ENCODE results near the gene MZB1. TPM values are rescaled to one million over a fixed set of nuclear protein-coding genes. Genes with fewer than 3 reads are reported as not detected.

Gene MZB1
- total RNA-seq, 1 experiment from 2014 or later: 0.52 TPM

GRCh38 chr5:139378101-139378825, 11.4 kb downstream of the MZB1 start:
- H3K27ac ChIP-seq: no peak overlapping the region
- H3K4me2 ChIP-seq: no peak overlapping the region
- no peaks in the 10 kb centered on the region for H3K36me3 ChIP-seq (ENCODE audit: low read depth)
- H3K9me3 ChIP-seq (ENCODE audit: insufficient read depth, low read depth): no peaks in the 10 kb centered on the region
- ChIA-PET POLR2A (ENCODE audit: unreplicated experiment) (no interaction called here), CTCF (interaction anchor here (0.7 kb wide), 1 partner anchor 491 kb away, joined by 4 read pairs; no protein-coding TSS in a partner anchor)
- no TSS peak for BruUV-seq (replicated peaks)
- DNase-seq: no peak
- peaks cover 32% of the 10 kb centered on the region for H3K4me1 ChIP-seq (replicated peaks; ENCODE audit: insufficient read depth)
- no peaks in the 10 kb centered on the region for H4K20me1 ChIP-seq (ENCODE audit: insufficient read depth)
- TF ChIP-seq CTCF (conservative IDR thresholded peaks at IDR 0.05): no peak
- no peak for TF ChIP-seq EZH2 (IDR thresholded peaks at IDR 0.05; ENCODE audit: low read depth)
- peaks cover 21% of the 10 kb centered on the region for H3F3A ChIP-seq (ENCODE audit: insufficient read depth, low read depth)
- H3K9me2 ChIP-seq (ENCODE audit: insufficient read depth): no peaks in the 10 kb centered on the region
- H3K79me2 ChIP-seq (ENCODE audit: low read depth): no peaks in the 10 kb centered on the region
- no peaks in the 10 kb centered on the region for H3K27me3 ChIP-seq (ENCODE audit: insufficient read depth, low read depth)
- no peak overlapping the region for H3K4me3 ChIP-seq
- H2AFZ ChIP-seq: no peak overlapping the region
- intact Hi-C loops (cut with micrococcal nuclease; ENCODE audit: unreplicated experiment): no loop called here

GRCh38 chr5:139377226-139377625, 12.5 kb downstream of the MZB1 start:
- TF ChIP-seq CTCF (conservative IDR thresholded peaks at IDR 0.05) (no peak), EZH2 (IDR thresholded peaks at IDR 0.05; ENCODE audit: low read depth) (no peak)
- Histone ChIP-seq H3K4me2 (no peak overlapping the region), H3K4me1 (replicated peaks; ENCODE audit: insufficient read depth) (peaks cover 32% of the 10 kb centered on the region), H2AFZ (no peak overlapping the region), H3K36me3 (ENCODE audit: low read depth) (no peaks in the 10 kb centered on the region), H3K79me2 (ENCODE audit: low read depth) (no peaks in the 10 kb centered on the region), H4K20me1 (ENCODE audit: insufficient read depth) (no peaks in the 10 kb centered on the region), H3K27me3 (ENCODE audit: insufficient read depth, low read depth) (no peaks in the 10 kb centered on the region), H3K9me2 (ENCODE audit: insufficient read depth) (no peaks in the 10 kb centered on the region), H3F3A (ENCODE audit: insufficient read depth, low read depth) (peaks cover 23% of the 10 kb centered on the region), H3K9me3 (ENCODE audit: insufficient read depth, low read depth) (no peaks in the 10 kb centered on the region), H3K27ac (no peak overlapping the region), H3K4me3 (no peak overlapping the region)
- DNase-seq: no peak
- intact Hi-C loops (cut with micrococcal nuclease; ENCODE audit: unreplicated experiment): no loop called here
- ChIA-PET CTCF (interaction anchor here (0.7 kb wide), 1 partner anchor 490 kb away, joined by 4 read pairs; no protein-coding TSS in a partner anchor), POLR2A (ENCODE audit: unreplicated experiment) (no interaction called here)
- BruUV-seq (replicated peaks): no TSS peak

GRCh38 chr5:139376364-139376763, 13.3 kb downstream of the MZB1 start:
- Histone ChIP-seq H2AFZ (no peak overlapping the region), H3K4me3 (no peak overlapping the region), H3K27ac (no peak overlapping the region), H3K9me3 (ENCODE audit: insufficient read depth, low read depth) (no peaks in the 10 kb centered on the region), H3K4me1 (replicated peaks; ENCODE audit: insufficient read depth) (peaks cover 33% of the 10 kb centered on the region), H3K36me3 (ENCODE audit: low read depth) (peaks cover 8% of the 10 kb centered on the region; the same call in 1 of the 2 replicates), H3K4me2 (no peak overlapping the region), H3K79me2 (ENCODE audit: low read depth) (no peaks in the 10 kb centered on the region), H3K9me2 (ENCODE audit: insufficient read depth) (no peaks in the 10 kb centered on the region), H3F3A (ENCODE audit: insufficient read depth, low read depth) (peaks cover 32% of the 10 kb centered on the region), H3K27me3 (ENCODE audit: insufficient read depth, low read depth) (no peaks in the 10 kb centered on the region), H4K20me1 (ENCODE audit: insufficient read depth) (no peaks in the 10 kb centered on the region)
- no peak for DNase-seq
- TF ChIP-seq EZH2 (IDR thresholded peaks at IDR 0.05; ENCODE audit: low read depth) (no peak), CTCF (conservative IDR thresholded peaks at IDR 0.05) (no peak)
- intact Hi-C loops (cut with micrococcal nuclease; ENCODE audit: unreplicated experiment): no loop called here
- ChIA-PET CTCF (no interaction called here), POLR2A (ENCODE audit: unreplicated experiment) (no interaction called here)
- BruUV-seq (replicated peaks): no TSS peak
